H1 (cell line): ENCODE results near the gene THADA.

Experiments
- CTCF ChIP-seq, 3 experiments: IDR thresholded peaks; 1 replicate in 2 of 3; 2 replicates in 1 of 3; pipeline versions ENCODE4 v1.5.1 to v1.6.1; 2011; ENCODE audit warnings: low read length in 3 of 3, mild to moderate bottlenecking in 3 of 3, inconsistent platforms in 2 of 3, low read depth in 1 of 3, moderate library complexity in 1 of 3; ENCODE audit not compliant: insufficient read depth in 1 of 3; ENCODE audit errors: control extremely low read depth in 1 of 3
- EZH2 ChIP-seq: fragments of 200-600 bp; sonication (generic); IDR thresholded peaks from 2 replicates; pipeline ENCODE4 v1.7.1; 2012; ENCODE audit warnings: low read depth, mild to moderate bottlenecking, moderate library complexity, low read length, inconsistent platforms; ENCODE audit not compliant: severe bottlenecking
- GTF2F1 ChIP-seq: IDR thresholded peaks from 2 replicates; pipeline ENCODE4 v1.6.1; 2012; ENCODE audit warnings: low read depth, low read length, improper control_type of control experiment, borderline replicate concordance
- POLR2A ChIP-seq, 2 experiments: IDR thresholded peaks; 1 replicate in 1 of 2; 2 replicates in 1 of 2; pipeline ENCODE4 v1.6.1; 2011; ENCODE audit warnings: low read depth in 2 of 2, low read length in 2 of 2, mild to moderate bottlenecking in 2 of 2; ENCODE audit errors: control extremely low read depth in 1 of 2
- RBBP5 ChIP-seq: IDR thresholded peaks from 2 replicates; pipeline ENCODE4 v1.7.1; 2012; ENCODE audit warnings: low read depth, mild to moderate bottlenecking, inconsistent platforms, low read length, moderate library complexity, borderline replicate concordance
- RXRA ChIP-seq: IDR thresholded peaks from 2 replicates; pipeline ENCODE4 v1.6.1; 2011; ENCODE audit warnings: low read depth, mild to moderate bottlenecking, low read length, moderate library complexity; ENCODE audit not compliant: insufficient read depth
- SIN3A ChIP-seq, 2 experiments: IDR thresholded peaks in 1 of 2; conservative IDR thresholded peaks in 1 of 2; 2 replicates each; pipeline ENCODE4 v1.6.1; 2011 to 2012; ENCODE audit warnings: low read length in 2 of 2, improper control_type of control experiment in 1 of 2, low read depth in 1 of 2, mild to moderate bottlenecking in 1 of 2
- YY1 ChIP-seq: IDR thresholded peaks from 2 replicates; pipeline ENCODE4 v1.6.1; 2011; ENCODE audit warnings: low read depth, mild to moderate bottlenecking, low read length

- TF ChIP-seq GTF2F1 (no peak), CTCF (IDR thresholded peaks at IDR 0.05; ENCODE audit: control extremely low read depth in 1 of 3, insufficient read depth in 1 of 3, low read depth in 1 of 3, low read length in 3 of 3) (no peak), EZH2 (no peak), YY1 (no peak), RXRA (no peak), RBBP5 (no peak), SIN3A (conservative IDR thresholded peaks at IDR 0.05 in 1 of 2, IDR thresholded peaks at IDR 0.05 in 1 of 2; ENCODE audit: low read depth in 1 of 2, low read length in 2 of 2) (no peak), POLR2A (IDR thresholded peaks at IDR 0.05; ENCODE audit: control extremely low read depth in 1 of 2, low read depth in 2 of 2, low read length in 2 of 2) (no peak)
Observed at GRCh38 chr2:43455731-43456642, 139.9 kb downstream of the THADA start.
